Fibroblast of peridontal ligament (primary cell): ENCODE measurements around the gene MALAT1.

ENCODE experiments used
- DNase-seq: peaks from one replicate; pipeline ENCODE4 v3.0.0-alpha.2; 2010; ENCODE audit errors: extremely low read depth

MALAT1 gene

DNA sequence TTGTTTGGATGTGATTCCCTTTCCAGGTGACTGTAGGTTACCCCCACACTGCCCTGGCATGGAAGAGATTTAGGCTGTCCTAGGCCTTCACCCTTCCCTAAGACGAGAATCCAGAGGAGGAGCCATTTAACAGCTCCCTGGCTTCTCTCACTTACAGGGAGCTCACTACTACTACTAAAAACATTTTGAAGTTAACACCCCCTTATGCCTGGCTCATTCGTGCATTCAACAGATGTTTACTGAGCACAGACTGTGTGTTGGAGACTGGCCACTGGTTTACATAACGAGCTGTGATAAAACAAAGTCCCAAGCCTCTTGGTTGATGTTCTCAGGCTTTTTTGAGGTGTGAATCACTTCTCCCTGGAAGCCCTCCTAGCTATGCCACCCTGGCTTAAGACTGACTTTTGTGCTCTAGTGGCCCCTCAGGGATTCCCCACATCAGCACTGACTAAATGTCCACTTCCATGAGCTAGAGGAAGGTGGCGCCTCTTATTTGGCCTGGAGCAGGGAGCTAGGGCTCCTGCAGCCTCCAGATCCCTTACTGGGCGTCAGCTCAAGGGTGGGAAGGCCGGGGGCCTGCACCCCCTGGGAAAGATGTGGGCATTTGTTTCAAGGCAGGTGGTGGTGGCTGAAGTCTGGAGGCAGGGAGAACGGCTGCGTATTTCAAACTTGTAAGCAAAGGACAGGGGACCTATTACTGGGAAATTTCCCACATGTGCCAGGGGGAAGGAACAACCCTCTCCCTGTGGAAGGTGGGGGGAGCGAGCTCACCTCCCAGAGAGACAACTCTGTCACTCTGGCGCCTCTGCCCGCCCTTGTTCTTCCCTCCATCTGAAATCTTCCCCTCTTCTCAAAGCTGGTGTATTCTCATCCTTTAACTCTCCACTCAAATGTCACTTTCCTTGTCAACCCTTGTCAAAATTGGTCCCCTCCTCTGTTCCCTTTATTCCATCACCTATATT lies 19.4 kb upstream of the MALAT1 start:
- peak; percentile 92 for DNase-seq

DNA sequence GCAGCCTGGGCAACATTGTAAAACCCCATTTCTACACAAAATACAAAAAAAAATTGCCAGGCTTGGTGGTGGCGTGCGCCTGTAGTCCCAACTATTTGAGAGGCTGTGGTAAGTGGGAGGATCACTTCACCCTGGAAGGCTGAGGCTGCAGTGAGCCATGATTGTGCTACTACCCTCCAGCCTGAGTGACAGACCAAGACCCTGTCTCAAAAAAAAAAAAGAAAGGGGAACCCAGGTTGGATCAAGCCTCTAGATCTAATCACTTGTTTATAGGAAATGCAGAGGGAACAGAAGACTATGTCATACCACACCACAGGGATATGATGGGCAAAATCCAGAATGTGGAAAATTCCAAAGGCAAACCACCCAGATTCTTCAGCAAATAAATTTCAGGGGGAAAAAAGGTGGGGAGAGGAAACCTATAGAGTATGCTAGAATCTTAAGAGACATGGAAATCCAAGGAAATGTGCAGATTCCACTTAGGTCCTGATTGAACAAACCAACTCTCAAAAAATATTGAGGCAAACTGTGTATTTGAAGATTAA lies 16.5 kb upstream of the MALAT1 start:
- no peak for DNase-seq

DNA sequence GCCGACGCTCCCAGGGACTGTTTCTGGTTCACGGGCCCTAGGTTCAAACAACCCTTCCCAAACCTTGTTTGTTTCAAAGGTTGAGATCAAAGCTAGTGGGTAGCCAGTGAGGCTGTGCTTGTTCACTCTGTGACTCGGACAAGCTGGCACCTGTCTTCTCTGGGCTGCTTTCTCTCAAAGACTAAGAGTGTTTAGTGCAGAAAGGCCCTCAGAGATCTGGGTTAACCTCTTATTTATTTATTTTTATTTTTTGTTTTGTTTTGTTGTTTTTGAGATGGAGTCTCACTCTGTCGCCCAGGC lies 13.0 kb upstream of the MALAT1 start:
- DNase-seq = no peak

DNA sequence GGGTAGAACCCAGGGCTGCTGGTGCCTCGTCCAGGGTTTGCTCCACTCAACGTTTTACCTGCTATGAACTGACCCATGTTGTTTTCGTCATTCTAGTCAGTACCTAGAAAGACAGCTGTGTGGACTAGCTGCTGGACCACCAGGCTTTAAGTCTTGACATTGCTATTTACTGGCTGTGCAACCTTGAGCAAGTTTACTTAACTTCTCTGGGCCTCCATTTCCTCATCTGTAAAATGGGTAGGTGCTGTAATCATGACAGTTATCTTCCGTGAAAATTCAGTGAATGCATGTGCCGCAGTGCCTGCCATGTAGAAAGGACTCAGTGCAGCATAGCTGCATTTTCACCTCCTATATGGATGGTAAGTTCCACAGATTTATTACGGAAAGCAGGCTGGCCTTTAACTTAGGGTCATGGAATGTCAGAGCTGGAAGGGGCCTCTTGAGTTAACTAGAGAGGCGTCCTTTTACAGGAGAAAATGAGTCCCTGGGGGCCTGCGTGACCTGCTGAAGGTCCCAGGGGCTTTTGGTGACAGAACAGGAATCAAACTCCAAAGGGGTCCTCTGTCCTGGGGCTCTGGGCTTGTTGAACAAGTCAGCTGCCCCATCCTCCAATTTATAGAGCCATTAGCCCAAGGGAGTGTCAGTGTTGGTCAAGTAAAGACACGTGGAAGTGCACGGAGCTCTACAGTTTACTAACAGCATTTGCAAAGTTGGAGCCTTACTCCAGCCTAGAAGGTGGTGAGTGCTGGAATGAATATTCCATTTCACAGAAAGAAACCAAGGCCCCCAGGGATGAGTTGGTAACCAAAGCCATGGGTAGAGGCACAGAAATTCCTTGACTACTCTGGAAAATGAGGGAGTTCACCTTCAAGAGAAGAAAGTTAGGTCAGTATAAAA lies 12.0 kb upstream of the MALAT1 start:
- no peak for DNase-seq

DNA sequence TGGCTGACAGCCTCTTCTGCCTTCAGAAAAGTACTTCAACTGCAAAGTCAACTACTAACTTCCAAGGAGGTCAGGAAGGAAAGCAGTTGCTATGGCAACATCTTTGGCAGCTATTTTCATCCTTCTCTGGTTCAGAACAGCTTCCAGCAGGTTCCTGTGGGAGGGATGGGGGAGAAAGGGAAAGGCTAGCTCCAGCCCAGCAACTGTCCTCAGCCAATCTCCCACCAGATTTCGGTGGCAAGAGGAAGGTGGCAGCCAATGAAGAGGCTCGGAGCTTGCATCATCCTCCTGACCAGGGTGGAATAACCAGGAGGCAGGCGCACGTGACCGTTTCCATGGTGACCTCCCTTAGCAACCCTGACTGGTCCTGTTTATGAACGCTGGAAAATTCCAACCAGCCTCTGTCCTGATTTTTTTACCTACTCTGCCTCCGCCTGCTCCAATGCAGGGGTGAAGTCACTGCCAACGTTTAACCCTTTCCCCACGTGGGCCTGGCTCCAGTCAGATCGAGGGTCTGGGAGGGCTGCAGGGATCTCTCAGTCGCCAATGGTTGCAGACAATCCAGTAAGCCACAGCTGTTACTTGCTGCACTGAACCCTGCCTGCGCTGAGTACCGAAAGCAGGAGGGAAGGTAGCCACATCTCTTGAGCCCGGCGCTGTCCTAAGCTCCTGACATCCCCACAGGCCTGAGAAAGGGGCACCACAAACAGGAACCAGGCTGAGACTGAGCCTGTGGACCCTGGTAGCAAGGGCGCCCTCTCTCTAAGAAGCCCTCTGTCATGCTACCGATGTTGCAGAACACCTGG lies 11.2 kb upstream of the MALAT1 start:
- peak; percentile 100 for DNase-seq

DNA sequence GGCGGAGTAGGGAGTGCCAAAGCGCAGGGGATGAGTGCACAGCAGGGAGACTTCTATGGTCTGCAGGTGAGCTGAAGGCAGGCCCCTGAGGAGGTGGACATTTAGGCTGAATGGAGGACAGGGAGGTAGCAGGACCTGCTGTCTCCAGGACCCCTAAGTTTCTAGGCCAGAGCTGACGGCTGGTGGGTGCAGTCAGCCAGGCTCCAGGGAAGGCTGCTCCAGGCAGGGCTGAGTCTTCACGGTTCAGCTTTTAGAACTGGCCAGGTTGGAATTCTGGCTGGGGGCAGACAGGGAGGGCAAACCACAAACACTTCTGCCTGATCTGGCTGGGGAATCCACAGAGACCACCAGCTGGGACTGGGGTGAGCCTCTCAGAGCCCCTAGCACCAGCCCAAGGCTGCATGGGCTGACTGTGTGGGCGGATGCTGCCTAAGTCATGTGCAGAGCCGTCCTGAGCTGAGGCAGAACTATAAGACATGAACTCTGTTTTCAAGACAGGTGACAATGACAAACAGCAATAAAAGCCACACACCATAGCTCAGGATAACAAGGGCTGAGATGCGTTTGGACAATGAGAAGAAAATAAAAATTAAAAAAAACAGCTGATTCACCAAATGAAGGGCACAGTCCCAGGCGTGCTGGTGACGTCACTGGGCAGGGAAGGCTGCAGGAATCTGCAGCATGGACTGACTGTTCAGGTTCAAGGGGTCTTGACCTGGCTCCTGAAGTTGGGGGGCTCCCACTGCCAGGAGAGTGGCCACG lies 10.4 kb upstream of the MALAT1 start:
- DNase-seq = peak; percentile 68

DNA sequence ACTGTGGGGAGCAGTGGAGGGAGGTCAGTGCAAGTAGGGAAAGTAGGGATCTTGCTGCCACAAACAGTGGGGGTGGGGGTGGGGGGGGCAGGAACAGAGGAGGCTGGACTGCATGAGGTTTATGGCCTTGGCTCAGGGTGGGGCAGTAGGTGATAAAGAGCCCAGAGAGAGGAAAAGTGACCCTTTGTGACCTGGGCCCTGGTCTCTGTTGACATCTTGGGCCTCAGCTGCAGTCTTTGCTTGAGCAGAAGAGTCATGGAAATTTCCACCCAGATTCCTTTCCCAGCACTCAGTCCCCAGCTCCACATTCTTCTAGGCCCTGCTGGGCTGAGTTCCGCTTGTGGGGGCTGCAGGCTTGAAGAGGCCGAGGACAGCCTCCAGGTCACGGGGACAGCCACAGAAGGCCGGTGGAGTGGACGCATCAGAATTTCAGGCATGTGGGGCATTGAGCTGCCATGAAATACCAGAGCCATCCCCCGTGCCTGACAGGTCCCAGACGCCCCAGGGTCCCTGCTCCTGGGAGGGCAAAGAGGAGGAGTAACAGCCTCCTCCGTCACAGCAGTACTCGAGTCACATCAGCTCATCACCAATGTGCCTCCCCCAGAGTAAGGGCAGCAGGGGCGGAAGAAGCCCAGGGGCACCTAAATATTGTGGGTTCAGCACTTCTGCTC lies 9.7 kb upstream of the MALAT1 start:
- DNase-seq = peak; percentile 75

DNA sequence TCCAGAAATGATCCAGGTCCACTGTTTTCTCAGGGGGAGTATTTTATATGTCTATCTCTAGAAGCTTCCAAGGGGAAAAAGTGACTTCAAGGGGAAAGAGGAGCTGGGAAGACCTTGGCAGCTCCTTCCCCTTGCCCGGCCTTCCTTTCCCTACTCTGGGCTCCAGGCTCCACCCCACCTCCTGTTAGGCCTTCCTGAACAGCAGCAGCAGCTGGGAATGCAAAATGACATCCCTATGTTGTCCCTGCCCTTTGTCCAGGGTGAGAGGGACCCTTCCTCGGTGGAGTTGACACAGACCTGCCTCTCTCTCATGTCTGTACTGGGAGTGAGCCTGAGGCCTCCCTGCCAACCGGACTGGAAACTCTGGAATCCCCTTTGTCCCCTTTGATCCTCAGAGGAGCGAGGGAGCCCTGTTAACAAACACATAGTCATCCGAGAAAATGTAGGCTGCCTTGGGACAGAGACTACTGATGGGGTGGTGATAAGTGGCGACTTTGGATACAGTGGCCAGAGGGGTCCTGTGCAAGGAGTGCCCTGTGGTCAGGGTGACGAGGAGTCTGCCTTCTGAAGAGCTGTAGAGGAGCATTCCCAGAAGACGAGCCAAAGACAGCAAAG lies 9.0 kb upstream of the MALAT1 start:
- DNase-seq = peak; percentile 53

DNA sequence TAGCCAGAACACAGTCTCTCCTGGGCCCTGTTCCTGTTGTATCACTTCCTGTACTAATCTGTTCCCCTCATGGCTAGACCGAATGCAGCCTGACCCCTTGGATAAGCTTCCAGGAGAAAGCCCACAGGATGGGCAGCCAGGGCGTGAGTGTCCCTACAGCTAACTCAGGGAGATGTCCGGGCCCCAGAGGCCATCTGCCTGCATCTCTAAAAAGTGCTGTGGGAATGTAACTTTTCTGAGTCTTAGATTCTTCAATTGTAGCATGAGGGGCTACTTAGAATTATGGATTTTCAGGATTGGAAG lies 7.7 kb upstream of the MALAT1 start:
- no peak for DNase-seq

DNA sequence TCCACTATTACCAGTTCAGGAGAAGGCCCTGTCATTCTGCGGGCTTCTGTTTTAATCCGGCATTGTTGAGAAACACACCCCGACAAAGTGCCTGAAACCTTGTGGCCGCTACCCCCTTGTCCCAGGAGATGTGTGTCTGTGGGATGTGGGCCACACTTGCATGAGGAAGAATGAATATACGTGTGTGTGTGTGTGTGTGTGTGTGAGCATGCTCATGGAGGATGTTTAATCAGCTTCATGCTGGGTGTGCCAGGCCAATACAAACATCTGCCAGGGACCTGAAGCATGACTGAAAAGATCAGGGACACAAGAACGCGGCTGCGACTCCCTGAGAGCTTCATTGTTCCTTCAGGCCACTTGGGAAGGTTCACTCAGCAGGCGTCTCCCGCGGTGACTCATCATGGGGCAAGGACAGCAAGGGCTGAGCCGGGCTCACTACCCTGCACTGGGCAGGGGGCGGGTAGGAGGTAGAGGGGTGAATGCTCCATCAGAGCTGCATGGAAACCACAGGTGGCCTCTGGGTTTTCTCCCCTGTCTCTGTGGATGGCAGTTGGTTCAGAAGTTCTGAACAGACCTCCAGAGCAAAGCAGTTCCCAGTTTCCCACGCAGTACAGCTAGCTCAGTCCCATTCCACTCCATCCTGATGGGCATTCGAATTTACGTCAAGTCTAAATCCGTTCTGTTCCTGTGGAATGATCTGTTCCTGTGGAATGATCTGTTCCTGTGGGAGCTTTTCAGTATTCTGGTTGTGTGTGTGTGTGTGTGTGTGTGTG lies 7.0 kb upstream of the MALAT1 start:
- peak; percentile 99 for DNase-seq

DNA sequence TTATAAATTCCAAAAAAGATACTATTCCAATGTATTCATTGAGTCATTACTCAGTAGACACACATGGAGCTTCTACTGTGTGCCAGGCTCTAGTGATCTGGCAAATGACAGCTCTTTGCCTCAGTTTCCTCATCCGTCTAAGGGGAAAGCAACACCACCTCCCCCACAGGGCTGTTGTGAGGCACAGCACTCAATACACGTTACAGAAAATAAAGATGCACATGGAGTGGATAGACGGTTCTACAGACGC lies 6.5 kb upstream of the MALAT1 start:
- no peak for DNase-seq

DNA sequence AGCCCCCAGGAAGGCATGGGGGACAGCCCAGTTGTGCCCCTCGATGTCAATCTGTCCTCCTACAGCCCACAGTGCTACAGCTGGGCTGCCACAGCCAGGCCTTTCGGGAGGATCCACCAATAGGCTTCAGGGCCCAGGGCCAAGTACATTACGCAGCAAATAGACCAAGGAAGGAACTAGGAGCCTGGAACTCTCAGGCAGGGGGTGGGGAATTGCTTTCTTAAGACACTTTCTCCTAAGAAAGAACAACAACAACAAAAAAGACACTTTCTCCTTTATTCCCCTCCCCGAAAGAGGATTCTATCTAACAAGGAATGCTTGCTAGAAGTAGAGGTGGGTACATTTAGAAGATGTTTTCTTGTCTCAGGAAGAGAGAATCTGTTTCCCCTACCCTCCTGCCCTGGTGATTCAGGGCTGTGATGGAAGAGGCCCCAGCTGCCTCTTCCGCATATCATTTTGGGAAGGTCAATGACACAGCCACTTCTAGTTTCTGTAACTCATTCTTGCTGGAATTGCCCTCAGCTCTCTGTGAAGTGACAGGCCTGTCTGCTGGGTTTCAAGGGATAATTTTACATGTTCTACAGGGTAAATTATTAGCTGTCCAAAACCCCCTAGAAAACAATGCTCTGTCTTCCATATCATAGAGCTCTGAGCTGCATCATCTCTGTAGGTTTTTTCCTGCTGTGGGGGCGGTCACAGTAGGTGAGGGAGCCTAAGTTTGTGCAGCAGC lies 6.0 kb upstream of the MALAT1 start:
- peak; percentile 93 for DNase-seq

DNA sequence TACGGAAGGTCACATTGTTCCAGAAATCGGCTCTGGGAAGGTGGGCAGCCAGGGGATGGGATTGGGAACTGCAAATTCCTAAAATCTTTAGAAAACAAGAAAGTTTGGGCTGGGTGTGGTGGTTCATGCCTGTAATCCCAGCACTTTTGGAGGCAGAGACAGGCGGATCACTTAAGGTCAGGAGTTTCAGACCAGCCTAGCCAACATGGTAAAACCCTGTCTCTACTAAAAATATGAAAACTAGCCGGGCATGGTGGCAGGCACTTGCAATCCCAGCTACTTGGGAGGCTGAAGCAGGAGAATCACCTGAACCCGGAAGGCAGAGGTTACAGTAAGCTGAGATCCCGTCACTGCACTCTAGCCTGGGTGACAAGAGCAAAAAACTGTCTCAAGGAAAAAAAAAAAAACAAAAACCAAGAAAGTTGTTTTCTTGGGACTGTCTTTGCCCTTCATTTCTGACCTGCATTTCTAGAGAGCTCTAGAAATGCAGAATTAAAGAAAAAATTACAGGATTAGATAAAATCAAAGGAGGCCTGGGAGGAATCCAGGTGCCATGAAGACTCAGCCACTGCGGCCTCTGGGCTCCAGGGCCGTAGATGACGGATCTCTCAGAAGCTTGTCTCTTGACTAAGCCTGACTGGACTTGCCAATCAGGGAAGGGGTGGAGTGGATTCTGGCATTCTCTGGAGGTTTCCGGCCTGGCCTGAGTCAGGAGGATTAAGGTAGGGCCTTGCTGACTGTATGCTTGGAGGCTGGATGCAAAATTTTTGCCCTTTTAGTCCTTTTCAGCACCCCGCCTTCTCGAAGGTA lies 5.3 kb upstream of the MALAT1 start:
- peak; percentile 96 for DNase-seq

DNA sequence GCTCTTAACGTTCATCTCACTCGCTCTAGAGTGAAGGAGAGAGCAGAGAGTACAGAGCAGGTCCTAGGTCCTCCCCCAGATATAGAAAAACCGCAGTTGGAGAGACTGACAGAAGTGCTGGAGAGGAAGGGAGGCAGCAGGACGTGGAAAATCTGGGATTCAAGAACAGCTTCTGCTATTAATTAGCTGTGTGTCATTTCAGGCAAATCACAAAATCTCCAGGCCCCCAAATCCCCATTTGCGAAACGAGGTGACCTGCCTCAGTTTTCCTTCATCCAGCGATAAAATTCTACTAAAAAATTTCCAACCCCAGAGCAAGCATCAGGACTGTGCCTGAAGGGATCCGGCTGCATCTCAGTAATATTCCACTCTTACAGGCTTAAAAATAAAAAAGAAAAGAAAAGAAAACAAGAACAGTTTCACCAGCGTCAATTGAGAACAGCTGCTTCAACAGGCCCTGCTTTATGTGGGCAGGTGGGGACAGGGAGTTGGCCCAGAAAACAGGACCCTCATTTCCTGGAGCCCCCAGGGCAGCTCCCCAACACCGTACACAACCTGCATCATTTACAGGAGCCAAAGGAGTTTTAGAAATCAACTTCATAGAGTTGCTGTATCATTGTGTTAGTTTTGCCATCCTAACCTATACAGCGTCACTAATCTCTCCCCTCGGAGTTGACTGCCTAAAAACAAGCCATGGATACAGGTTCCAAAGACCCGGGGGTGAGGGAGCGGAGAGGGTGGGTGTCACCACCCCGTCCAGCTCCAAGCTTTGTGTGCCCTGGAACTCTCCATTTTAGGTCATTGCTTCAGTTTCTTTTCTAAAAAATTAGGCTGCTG lies 2.3 kb upstream of the MALAT1 start:
- peak; percentile 68 for DNase-seq

DNA sequence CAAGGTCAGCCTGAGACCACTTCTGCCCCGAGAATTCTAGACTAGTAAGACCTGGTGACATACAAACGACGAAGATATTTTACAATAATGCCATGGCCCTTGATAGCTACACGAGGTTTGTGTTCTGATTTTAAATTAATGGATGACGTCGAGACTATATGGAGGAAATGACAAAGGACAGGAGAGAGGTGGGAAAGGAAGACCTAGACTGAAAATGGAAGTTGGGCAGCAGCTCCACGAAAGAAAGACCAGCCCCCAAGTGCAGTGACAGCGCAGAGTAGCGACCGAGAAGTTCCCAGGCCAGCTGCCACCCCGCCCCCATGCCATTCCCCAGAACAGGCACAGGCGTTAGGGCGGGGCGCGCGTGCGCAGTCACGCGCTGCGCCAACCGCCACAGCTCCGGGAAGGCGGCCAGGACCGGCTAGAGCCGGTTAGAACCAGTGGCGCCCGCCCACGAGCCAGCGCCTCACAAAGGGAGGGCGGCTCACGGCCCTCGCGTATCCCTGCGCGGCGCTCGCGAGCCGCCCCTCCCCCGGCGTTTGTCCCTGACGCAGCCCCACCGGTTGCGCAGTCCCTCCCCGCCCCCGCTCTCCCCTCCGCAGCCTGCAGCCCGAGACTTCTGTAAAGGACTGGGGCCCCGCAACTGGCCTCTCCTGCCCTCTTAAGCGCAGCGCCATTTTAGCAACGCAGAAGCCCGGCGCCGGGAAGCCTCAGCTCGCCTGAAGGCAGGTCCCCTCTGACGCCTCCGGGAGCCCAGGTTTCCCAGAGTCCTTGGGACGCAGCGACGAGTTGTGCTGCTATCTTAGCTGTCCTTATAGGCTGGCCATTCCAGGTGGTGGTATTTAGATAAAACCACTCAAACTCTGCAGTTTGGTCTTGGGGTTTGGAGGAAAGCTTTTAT lies 1.5 kb upstream of the MALAT1 start:
- peak; percentile 97 for DNase-seq

DNA sequence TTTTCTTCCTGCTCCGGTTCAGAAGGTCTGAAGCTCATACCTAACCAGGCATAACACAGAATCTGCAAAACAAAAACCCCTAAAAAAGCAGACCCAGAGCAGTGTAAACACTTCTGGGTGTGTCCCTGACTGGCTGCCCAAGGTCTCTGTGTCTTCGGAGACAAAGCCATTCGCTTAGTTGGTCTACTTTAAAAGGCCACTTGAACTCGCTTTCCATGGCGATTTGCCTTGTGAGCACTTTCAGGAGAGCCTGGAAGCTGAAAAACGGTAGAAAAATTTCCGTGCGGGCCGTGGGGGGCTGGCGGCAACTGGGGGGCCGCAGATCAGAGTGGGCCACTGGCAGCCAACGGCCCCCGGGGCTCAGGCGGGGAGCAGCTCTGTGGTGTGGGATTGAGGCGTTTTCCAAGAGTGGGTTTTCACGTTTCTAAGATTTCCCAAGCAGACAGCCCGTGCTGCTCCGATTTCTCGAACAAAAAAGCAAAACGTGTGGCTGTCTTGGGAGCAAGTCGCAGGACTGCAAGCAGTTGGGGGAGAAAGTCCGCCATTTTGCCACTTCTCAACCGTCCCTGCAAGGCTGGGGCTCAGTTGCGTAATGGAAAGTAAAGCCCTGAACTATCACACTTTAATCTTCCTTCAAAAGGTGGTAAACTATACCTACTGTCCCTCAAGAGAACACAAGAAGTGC lies 661 bp upstream of the MALAT1 start:
- peak; percentile 76 for DNase-seq
